Measurements from ENCODE around the gene WASF3.

Gene WASF3

DNA sequence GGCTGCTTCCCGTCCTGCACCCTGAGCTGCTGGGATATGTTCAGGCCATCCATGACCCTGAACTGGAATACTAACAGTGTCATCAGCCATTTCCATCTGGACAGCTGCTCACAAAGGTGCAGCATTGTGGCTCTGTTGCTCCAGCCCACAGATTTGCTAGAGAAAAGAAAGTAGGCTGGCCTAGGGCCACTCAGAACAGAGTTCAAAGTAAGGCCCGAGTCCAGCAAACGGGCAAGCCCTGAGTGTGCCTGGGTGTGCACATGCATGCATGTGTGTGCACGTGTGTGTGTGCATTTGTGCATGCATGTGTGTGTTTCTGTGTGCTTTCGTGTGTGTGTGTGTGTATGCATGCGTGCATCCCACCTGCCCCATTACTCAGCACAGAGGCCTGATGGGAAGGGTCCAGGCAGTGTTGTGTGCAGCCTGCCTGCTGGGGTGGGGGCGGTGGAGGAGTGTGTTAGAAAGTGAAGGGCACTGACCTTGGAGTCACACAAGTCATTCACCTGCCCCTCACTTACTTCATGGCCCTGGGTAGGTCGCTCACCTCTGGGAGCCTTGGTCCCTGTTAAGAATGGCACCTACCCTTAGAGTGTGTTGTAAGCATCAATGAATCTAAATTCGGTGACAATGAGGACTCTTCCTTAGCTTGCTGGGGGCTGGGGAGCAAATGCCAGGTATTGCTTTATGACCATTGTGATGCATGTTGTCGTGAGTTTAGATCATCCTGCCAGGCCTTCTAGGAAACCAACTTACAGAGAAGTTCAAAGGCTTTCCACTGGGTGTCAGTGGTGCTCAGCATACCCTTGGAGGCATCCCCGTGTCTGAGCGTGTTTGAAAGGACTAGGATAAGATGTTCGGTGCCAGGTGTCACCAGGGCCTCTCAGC is 149.9 kb downstream of the WASF3 start:
- H3K9me3 ChIP-seq (ENCODE audit: low read length) = no peaks in the 10 kb centered on the region
- H3K4me1 ChIP-seq (ENCODE audit: insufficient read depth, low read length) = no peaks in the 10 kb centered on the region
- no peak overlapping the region for H3K4me3 ChIP-seq (ENCODE audit: low read depth in 1 of 2, low read length in 2 of 2)

DNA sequence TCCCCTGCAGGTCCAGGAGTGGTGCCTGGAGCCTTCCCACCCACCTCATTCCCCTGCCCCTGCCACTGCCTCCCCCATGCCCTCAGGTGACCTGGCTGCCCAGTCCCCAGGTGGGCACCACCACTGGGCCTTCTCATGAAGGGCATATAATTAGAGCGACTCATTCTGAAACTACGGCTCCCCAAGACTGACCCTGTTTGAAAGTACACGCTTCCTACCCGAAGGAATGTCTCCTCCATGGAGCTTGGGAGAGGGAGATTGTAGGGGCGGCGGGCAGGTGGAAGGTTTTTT is 150.5 kb downstream of the WASF3 start:
- Histone ChIP-seq H3K36me3 (ENCODE audit: insufficient read depth, low read length) (no peaks in the 10 kb centered on the region), H3K27ac (ENCODE audit: low read depth, low read length) (no peak overlapping the region), H3K4me1 (ENCODE audit: insufficient read depth, low read length) (no peaks in the 10 kb centered on the region), H3K9ac (ENCODE audit: low read length) (no peak overlapping the region), H3K4me3 (ENCODE audit: low read depth in 1 of 2, low read length in 2 of 2) (no peak overlapping the region), H3K27me3 (ENCODE audit: control insufficient read depth in 1 of 2, insufficient read depth in 2 of 2, low read length in 2 of 2) (no peaks in the 10 kb centered on the region), H3K9me3 (ENCODE audit: low read length) (no peaks in the 10 kb centered on the region)

More for the DNA sequence above, 149.9 kb downstream of the WASF3 start:
- Histone ChIP-seq H3K36me3 (ENCODE audit: insufficient read depth, low read length) (no peaks in the 10 kb centered on the region), H3K9ac (ENCODE audit: low read length) (no peak overlapping the region), H3K27ac (ENCODE audit: low read depth, low read length) (no peak overlapping the region), H3K27me3 (ENCODE audit: control insufficient read depth in 1 of 2, insufficient read depth in 2 of 2, low read length in 2 of 2) (no peaks in the 10 kb centered on the region)

DNA sequence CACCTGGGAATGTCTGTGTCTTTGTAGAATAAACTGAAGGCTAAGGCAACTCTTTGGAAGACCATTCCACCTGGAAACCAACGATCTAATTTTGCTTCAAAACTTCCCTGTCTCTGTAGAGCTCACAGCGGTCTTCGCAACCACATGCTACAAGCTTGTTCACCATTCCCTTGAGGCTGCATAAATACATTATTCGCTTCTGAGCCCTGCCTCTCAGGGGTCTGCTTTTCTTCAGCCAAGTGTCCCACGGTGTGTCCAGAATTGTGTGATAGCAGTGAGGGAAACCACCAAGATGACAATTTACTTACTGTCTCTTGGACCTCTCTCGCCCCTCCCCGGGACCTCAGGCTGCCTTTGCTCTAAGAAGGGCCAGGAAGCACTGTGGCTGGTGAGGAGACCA is 152.0 kb downstream of the WASF3 start:
- H3K9ac ChIP-seq (ENCODE audit: low read length) = no peak overlapping the region
- no peaks in the 10 kb centered on the region for H3K4me1 ChIP-seq (ENCODE audit: insufficient read depth, low read length)
- H3K27ac ChIP-seq (ENCODE audit: low read depth, low read length) = no peak overlapping the region
- no peaks in the 10 kb centered on the region for H3K36me3 ChIP-seq (ENCODE audit: insufficient read depth, low read length)
- H3K9me3 ChIP-seq (ENCODE audit: low read length) = no peaks in the 10 kb centered on the region
- H3K27me3 ChIP-seq (ENCODE audit: control insufficient read depth in 1 of 2, insufficient read depth in 2 of 2, low read length in 2 of 2) = no peaks in the 10 kb centered on the region
- H3K4me3 ChIP-seq (ENCODE audit: low read depth in 1 of 2, low read length in 2 of 2) = no peak overlapping the region

DNA sequence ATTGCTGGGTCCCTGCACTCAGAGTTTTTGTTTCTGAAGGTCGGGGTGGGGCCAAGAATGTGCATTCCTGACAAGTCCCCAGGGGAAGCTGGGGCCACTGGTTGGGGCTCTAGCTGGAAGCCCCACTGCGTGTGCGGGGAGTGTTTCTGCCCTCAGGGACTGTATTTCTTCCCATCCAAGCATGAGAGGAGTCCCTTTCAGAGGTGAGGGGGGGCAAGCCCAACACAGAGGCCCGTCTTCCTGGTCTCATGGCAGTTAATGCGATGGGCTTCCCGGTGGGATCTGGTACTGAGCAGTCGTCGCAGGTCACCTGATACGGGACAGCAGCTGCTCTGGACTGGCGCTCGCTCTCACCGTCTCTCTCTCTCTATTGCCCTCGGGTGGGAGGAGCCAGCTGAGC is 152.7 kb downstream of the WASF3 start:
- Histone ChIP-seq H3K27ac (ENCODE audit: low read depth, low read length) (no peak overlapping the region), H3K4me1 (ENCODE audit: insufficient read depth, low read length) (no peaks in the 10 kb centered on the region), H3K9ac (ENCODE audit: low read length) (no peak overlapping the region), H3K4me3 (ENCODE audit: low read depth in 1 of 2, low read length in 2 of 2) (no peak overlapping the region), H3K36me3 (ENCODE audit: insufficient read depth, low read length) (no peaks in the 10 kb centered on the region), H3K9me3 (ENCODE audit: low read length) (no peaks in the 10 kb centered on the region), H3K27me3 (ENCODE audit: control insufficient read depth in 1 of 2, insufficient read depth in 2 of 2, low read length in 2 of 2) (no peaks in the 10 kb centered on the region)

DNA sequence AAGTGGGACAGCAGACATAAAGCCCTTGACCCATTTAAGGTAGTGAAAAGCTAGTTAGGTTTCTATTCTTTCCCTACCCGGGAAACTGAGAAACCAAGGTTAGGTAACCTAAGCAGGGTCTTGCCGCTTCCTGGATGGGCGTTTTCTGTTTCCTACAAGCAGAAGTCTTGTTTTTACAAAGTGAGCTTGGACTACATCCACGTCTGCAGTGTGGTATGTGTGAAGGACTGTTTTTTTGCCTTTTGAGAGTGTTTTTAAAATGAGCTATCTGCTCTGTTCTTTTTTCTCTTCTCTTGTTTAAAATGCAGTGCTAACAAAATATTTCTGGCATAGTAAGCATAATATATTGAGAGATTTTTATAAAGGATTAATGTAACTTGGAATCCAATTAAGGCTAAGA is 153.7 kb downstream of the WASF3 start:
- H3K4me3 ChIP-seq (ENCODE audit: low read depth in 1 of 2, low read length in 2 of 2) = no peak overlapping the region
- no peaks in the 10 kb centered on the region for H3K27me3 ChIP-seq (ENCODE audit: control insufficient read depth in 1 of 2, insufficient read depth in 2 of 2, low read length in 2 of 2)
- no peaks in the 10 kb centered on the region for H3K36me3 ChIP-seq (ENCODE audit: insufficient read depth, low read length)
- no peak overlapping the region for H3K27ac ChIP-seq (ENCODE audit: low read depth, low read length)
- no peak overlapping the region for H3K9ac ChIP-seq (ENCODE audit: low read length)
- no peaks in the 10 kb centered on the region for H3K9me3 ChIP-seq (ENCODE audit: low read length)
- no peaks in the 10 kb centered on the region for H3K4me1 ChIP-seq (ENCODE audit: insufficient read depth, low read length)

DNA sequence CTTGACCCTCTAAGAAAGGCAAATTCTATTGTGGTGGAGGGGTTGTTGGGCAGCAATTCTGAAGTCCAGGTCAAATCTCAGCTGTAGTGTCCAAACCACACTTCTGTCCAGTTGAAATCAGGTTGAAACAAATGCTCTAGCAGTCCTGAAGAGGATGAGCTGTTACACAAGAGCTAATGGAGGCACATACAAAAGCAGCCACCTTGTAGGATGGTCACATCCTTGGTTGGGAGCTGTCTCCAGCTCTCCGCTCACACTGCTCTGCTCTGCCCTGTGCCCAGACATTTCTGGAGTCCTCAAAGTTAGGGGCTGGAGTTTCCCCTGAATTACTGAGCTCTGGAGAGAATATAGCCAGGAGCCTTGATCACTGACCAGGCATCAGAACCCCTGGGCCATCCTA is 155.9 kb downstream of the WASF3 start:
- H3K36me3 ChIP-seq (ENCODE audit: insufficient read depth, low read length) = no peaks in the 10 kb centered on the region
- H3K4me3 ChIP-seq (ENCODE audit: low read depth in 1 of 2, low read length in 2 of 2) = no peak overlapping the region
- no peaks in the 10 kb centered on the region for H3K27me3 ChIP-seq (ENCODE audit: control insufficient read depth in 1 of 2, insufficient read depth in 2 of 2, low read length in 2 of 2)
- H3K4me1 ChIP-seq (ENCODE audit: insufficient read depth, low read length) = no peaks in the 10 kb centered on the region
- no peaks in the 10 kb centered on the region for H3K9me3 ChIP-seq (ENCODE audit: low read length)
- no peak overlapping the region for H3K27ac ChIP-seq (ENCODE audit: low read depth, low read length)
- no peak overlapping the region for H3K9ac ChIP-seq (ENCODE audit: low read length)

DNA sequence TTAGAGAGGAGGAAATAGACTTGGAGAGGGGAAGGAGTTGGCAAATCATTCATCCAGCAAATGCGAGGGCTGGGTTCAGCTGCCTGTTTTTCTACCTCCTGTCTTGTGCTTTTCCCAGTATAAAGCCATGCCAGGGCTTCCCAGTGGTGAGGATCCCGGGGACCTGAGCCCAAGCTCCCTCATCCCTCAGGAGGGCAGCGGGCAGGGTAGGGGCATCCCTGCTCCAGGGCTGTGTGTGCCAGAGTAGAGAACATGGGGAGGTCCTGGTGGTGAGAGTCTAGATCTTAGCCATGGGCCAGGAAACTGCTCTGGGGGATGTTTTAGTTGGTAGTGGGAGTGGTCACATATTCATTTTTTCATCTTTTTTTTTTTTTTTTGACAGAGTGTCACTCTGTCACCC is 159.5 kb downstream of the WASF3 start:
- no peak overlapping the region for H3K27ac ChIP-seq (ENCODE audit: low read depth, low read length)
- no peaks in the 10 kb centered on the region for H3K27me3 ChIP-seq (ENCODE audit: control insufficient read depth in 1 of 2, insufficient read depth in 2 of 2, low read length in 2 of 2)
- no peaks in the 10 kb centered on the region for H3K4me1 ChIP-seq (ENCODE audit: insufficient read depth, low read length)
- H3K36me3 ChIP-seq (ENCODE audit: insufficient read depth, low read length) = no peaks in the 10 kb centered on the region
- H3K9me3 ChIP-seq (ENCODE audit: low read length) = no peaks in the 10 kb centered on the region
- no peak overlapping the region for H3K4me3 ChIP-seq (ENCODE audit: low read depth in 1 of 2, low read length in 2 of 2)
- no peak overlapping the region for H3K9ac ChIP-seq (ENCODE audit: low read length)

DNA sequence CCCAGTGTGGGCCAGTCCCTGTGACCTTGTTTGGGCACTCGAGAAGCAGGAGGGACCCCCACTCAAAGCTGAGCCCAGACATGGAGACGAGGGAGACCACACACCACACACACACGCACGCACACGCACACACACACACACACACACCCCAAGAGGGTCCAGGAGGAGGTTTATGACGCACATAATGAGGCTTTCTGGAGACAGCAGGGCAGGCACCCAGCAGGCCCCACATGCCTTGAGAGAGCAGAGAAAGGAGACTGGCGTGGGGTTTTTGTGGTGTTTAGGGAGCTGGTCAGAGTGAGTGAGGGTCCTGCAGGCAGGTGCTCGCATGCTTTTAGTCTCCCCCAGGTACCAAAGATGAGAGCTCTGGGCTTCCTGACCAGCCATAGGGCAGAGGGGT is 160.7 kb downstream of the WASF3 start:
- Histone ChIP-seq H3K36me3 (ENCODE audit: insufficient read depth, low read length) (no peaks in the 10 kb centered on the region), H3K27ac (ENCODE audit: low read depth, low read length) (no peak overlapping the region), H3K9me3 (ENCODE audit: low read length) (no peaks in the 10 kb centered on the region), H3K9ac (ENCODE audit: low read length) (no peak overlapping the region), H3K4me3 (ENCODE audit: low read depth in 1 of 2, low read length in 2 of 2) (no peak overlapping the region), H3K27me3 (ENCODE audit: control insufficient read depth in 1 of 2, insufficient read depth in 2 of 2, low read length in 2 of 2) (no peaks in the 10 kb centered on the region), H3K4me1 (ENCODE audit: insufficient read depth, low read length) (no peaks in the 10 kb centered on the region)

DNA sequence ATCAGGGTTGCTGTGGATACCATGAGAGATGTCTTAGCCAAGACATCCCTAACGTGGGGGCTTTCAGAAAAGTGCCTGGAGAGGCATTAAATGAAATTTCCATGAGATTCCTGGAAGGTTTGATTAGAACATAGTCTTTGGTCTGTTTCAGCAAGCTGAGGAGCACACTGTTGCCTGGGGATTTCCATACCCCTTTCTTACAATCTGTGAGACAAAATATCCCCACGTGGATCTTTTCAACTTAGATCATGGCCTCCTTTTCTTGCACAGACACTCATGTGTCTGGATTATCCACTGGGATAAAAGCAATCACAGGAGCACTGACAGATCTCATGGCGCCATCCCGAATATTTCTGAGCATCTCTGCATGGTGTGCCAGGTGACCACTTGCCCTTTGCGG is 161.4 kb downstream of the WASF3 start:
- H3K9ac ChIP-seq (ENCODE audit: low read length) = no peak overlapping the region
- H3K36me3 ChIP-seq (ENCODE audit: insufficient read depth, low read length) = no peaks in the 10 kb centered on the region
- no peak overlapping the region for H3K27ac ChIP-seq (ENCODE audit: low read depth, low read length)
- H3K27me3 ChIP-seq (ENCODE audit: control insufficient read depth in 1 of 2, insufficient read depth in 2 of 2, low read length in 2 of 2) = no peaks in the 10 kb centered on the region
- no peak overlapping the region for H3K4me3 ChIP-seq (ENCODE audit: low read depth in 1 of 2, low read length in 2 of 2)
- H3K4me1 ChIP-seq (ENCODE audit: insufficient read depth, low read length) = no peaks in the 10 kb centered on the region
- no peaks in the 10 kb centered on the region for H3K9me3 ChIP-seq (ENCODE audit: low read length)

DNA sequence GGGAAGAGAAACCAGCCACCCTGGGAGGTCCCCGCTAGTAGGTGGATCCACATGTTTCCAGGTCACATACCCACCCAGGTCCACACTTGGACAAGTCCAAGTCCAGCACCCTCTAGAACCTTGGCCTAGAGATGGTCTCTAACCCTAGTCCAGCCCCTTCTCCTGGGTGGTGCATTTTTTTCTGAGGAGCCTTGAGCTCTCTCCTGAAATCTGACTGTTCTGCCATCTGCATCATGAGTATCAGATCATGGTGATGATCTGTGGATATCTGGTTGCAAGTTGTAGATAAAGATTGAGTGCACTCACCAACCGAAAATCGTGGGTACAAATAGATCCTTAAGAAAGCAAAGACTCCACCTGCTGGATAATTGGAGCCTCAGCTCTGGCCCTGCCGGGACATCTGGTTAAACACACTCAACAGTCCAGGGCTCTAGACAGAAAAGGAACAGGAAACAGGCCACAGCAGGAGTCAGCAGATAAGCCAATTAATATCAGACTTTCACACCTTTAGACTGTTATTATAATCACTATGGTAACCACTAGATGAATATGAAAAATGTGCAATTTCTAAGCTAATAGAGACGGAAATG is 162.0 kb downstream of the WASF3 start:
- no peaks in the 10 kb centered on the region for H3K36me3 ChIP-seq (ENCODE audit: insufficient read depth, low read length)
- H3K27me3 ChIP-seq (ENCODE audit: control insufficient read depth in 1 of 2, insufficient read depth in 2 of 2, low read length in 2 of 2) = no peaks in the 10 kb centered on the region
- H3K9me3 ChIP-seq (ENCODE audit: low read length) = no peaks in the 10 kb centered on the region
- H3K9ac ChIP-seq (ENCODE audit: low read length) = no peak overlapping the region
- no peak overlapping the region for H3K27ac ChIP-seq (ENCODE audit: low read depth, low read length)
- no peaks in the 10 kb centered on the region for H3K4me1 ChIP-seq (ENCODE audit: insufficient read depth, low read length)
- no peak overlapping the region for H3K4me3 ChIP-seq (ENCODE audit: low read depth in 1 of 2, low read length in 2 of 2)

DNA sequence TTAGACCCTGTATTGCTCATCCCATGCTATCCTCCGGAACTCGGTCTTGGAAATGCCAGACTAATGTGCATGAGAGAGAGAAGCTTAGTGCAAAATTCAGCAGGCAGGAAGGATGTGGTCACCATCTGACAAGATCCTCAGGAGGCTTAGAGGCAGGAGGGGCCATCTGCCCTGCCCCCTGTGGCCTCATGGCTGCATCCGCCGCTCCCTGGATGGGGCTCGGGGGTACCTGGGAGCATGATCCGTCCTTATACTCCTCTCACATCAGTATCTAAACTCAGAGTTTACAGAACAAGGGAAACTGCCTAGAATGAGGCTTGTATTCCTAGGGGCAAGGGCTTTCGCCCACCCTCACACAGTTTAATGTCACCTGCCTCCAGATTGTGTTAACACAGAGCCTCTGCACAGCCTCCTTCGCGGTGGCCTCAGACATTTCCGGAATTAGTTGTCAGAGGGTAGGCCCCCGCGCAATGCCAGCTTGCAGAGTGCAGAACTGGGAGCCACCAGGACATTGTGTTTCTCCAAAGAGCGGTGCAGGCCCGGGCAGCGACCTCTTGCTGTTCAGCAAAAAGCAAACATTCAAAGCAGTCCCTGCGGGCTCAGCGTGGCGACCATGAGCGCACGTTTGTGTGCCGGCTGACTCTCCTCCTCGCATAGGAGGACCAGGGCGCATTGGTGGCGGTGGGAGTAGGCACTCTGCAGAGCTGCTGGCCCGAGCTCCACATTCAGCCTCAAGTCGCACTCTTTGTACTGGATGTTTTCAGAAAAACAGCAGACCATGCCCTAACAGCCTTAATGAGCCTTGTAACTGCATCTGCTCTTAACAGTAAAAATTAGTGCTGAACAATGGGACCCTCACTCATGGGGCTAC is 164.0 kb downstream of the WASF3 start:
- no peak overlapping the region for H3K9ac ChIP-seq (ENCODE audit: low read length)
- no peak overlapping the region for H3K27ac ChIP-seq (ENCODE audit: low read depth, low read length)
- no peaks in the 10 kb centered on the region for H3K4me1 ChIP-seq (ENCODE audit: insufficient read depth, low read length)
- H3K4me3 ChIP-seq (ENCODE audit: low read depth in 1 of 2, low read length in 2 of 2) = no peak overlapping the region
- H3K36me3 ChIP-seq (ENCODE audit: insufficient read depth, low read length) = no peaks in the 10 kb centered on the region
- no peaks in the 10 kb centered on the region for H3K9me3 ChIP-seq (ENCODE audit: low read length)
- no peaks in the 10 kb centered on the region for H3K27me3 ChIP-seq (ENCODE audit: control insufficient read depth in 1 of 2, insufficient read depth in 2 of 2, low read length in 2 of 2)

All from muscle layer of colon (tissue), 2 donors.